Tibial nerve (tissue), 4 donors: ENCODE results near the gene RIPK4. TPM values are rescaled to one million over a fixed set of nuclear protein-coding genes. Genes with fewer than 3 reads are reported as not detected.

Experiments used
- DNase-seq, 2 donors: peaks; one replicate each; pipeline ENCODE4 v3.0.0-alpha.2; 2019; ENCODE audit warnings: low spot score in 2 of 2
- H3K27ac ChIP-seq, 4 donors: fragments of 200-600 bp; sonication (generic) in 3 of 4; one replicate each; pipeline ENCODE4 v1.5.1; 2017 to 2019; ENCODE audit warnings: mild to moderate bottlenecking in 1 of 4
- H3K27me3 ChIP-seq, 2 donors: fragments of 200-600 bp; sonication (generic) in 1 of 2; one replicate each; pipeline versions ENCODE4 v1.5.1 to v1.6.0; 2017 to 2019
- H3K36me3 ChIP-seq, 3 donors: fragments of 200-600 bp; sonication (generic); one replicate each; pipeline ENCODE4 v1.5.1; 2018 to 2019
- H3K4me1 ChIP-seq, 4 donors: fragments of 200-600 bp; sonication (generic) in 3 of 4; one replicate each; pipeline ENCODE4 v1.5.1; 2017 to 2019
- H3K4me3 ChIP-seq, 4 donors: fragments of 200-600 bp; sonication (generic) in 3 of 4; one replicate each; pipeline ENCODE4 v1.5.1; 2017 to 2019; ENCODE audit warnings: mild to moderate bottlenecking in 1 of 4, moderate library complexity in 1 of 4
- H3K9me3 ChIP-seq, 4 donors: fragments of 200-600 bp; sonication (generic) in 3 of 4; one replicate each; pipeline ENCODE4 v1.5.1; 2017 to 2019
- CTCF ChIP-seq, 5 experiments: fragments of 200-600 bp in 3 of 5; fragments of 450-650 bp in 2 of 5; sonication (generic) in 3 of 5; IDR thresholded peaks; one replicate each; pipeline ENCODE4 v1.5.1; 2016 to 2019; ENCODE audit warnings: antibody characterized with exemption in 5 of 5, mild to moderate bottlenecking in 3 of 5, moderate library complexity in 2 of 5
- EP300 ChIP-seq, 2 donors: sonication (generic); formaldehyde crosslinking; IDR thresholded peaks; one replicate each; pipeline ENCODE4 v1.6.1; 2017; ENCODE audit warnings: antibody characterized with exemption in 2 of 2, mild to moderate bottlenecking in 1 of 2
- POLR2A ChIP-seq, 2 donors: fragments of 450-650 bp; IDR thresholded peaks; one replicate each; pipeline ENCODE4 v1.6.1; 2017; ENCODE audit warnings: antibody characterized with exemption in 2 of 2, mild to moderate bottlenecking in 2 of 2, moderate library complexity in 2 of 2
- WGBS, 2 donors: methylation state at CpG; one replicate each; pipeline ENCODE4 v1.1.5; 2018; 5-methylcytosine and 5-hydroxymethylcytosine counted together
- total RNA-seq, 4 donors: library from RNA; depleted of rRNA; stranded (reverse); fragments of >200 nt; gene quantifications; one replicate each; pipeline ENCODE4 v1.1.0, GENCODE V29; 2016

RIPK4 gene
- total RNA-seq, 4 donors from 2014 or later, result 0.66 to 1.6 (median 1.2) TPM

- DNase-seq, result no peak
- 46 to 56% methylated on average over 18 to 21 of the region's 21 CpGs for WGBS, 2 donors
- Histone ChIP-seq H3K36me3 (no peaks in the 10 kb centered on the region), H3K27me3 (peaks cover 3 to 84% of the 10 kb centered on the region in 2 donors), H3K9me3 (no peaks in the 10 kb centered on the region), H3K4me3 (no peak overlapping the region), H3K4me1 (peaks cover 0 to 46% (median 20%) of the 10 kb centered on the region in 4 donors), H3K27ac (no peak overlapping the region)
- TF ChIP-seq CTCF (IDR thresholded peaks at IDR 0.05) (no peak), POLR2A (IDR thresholded peaks at IDR 0.05) (no peak), EP300 (IDR thresholded peaks at IDR 0.05) (no peak)
Measured at GRCh38 chr21:41763398-41763931, 3.4 kb downstream of the RIPK4 start.

- no peaks in the 10 kb centered on the region for H3K9me3 ChIP-seq
- 34 to 41% methylated on average over 16 of the region's 16 CpGs for WGBS, 2 donors
- H3K36me3 ChIP-seq, result no peaks in the 10 kb centered on the region
- H3K4me1 ChIP-seq, result peaks cover 0 to 39% (median 13%) of the 10 kb centered on the region in 4 donors
- no peak for DNase-seq
- H3K27ac ChIP-seq, result no peak overlapping the region
- TF ChIP-seq POLR2A (IDR thresholded peaks at IDR 0.05) (no peak), CTCF (IDR thresholded peaks at IDR 0.05) (no peak), EP300 (IDR thresholded peaks at IDR 0.05) (no peak)
- H3K4me3 ChIP-seq, result no peak overlapping the region
- peaks cover 3 to 77% of the 10 kb centered on the region in 2 donors for H3K27me3 ChIP-seq
Measured at GRCh38 chr21:41762753-41763152, 4.1 kb downstream of the RIPK4 start.

GRCh38 chr21:41761934-41762635 lies 4.8 kb downstream of the RIPK4 start:
- DNase-seq, result peak; percentile 26 to 28
- no peaks in the 10 kb centered on the region for H3K9me3 ChIP-seq
- peak overlapping the region in 1 of 4 donors; percentile 36 for H3K27ac ChIP-seq
- H3K4me1 ChIP-seq, result peaks cover 0 to 32% (median 8%) of the 10 kb centered on the region in 4 donors
- H3K27me3 ChIP-seq, result peaks cover 3 to 70% of the 10 kb centered on the region in 2 donors
- peak overlapping the region in 1 of 4 donors; percentile 27 for H3K4me3 ChIP-seq
- 30 to 36% methylated on average over 22 of the region's 22 CpGs for WGBS, 2 donors
- H3K36me3 ChIP-seq, result no peaks in the 10 kb centered on the region
- TF ChIP-seq POLR2A (IDR thresholded peaks at IDR 0.05), result no peak
- TF ChIP-seq EP300 (IDR thresholded peaks at IDR 0.05), result peak in 1 of 2 donors; percentile 44

GRCh38 chr21:41761211-41761933 lies 5.5 kb downstream of the RIPK4 start:
- Histone ChIP-seq H3K27ac (peak overlapping the region in 1 of 4 donors; percentile 36), H3K9me3 (no peaks in the 10 kb centered on the region), H3K4me3 (peak overlapping the region in 1 of 4 donors; percentile 27), H3K4me1 (peaks cover 0 to 25% (median 3%) of the 10 kb centered on the region in 4 donors), H3K27me3 (peaks cover 0 to 63% of the 10 kb centered on the region in 2 donors), H3K36me3 (no peaks in the 10 kb centered on the region)
- TF ChIP-seq POLR2A (IDR thresholded peaks at IDR 0.05), result no peak
- TF ChIP-seq EP300 (IDR thresholded peaks at IDR 0.05), result peak in 1 of 2 donors; percentile 25
- peak in 1 of 2 donors; percentile 23 for DNase-seq
- 14 to 25% methylated on average over 22 of the region's 22 CpGs for WGBS, 2 donors

GRCh38 chr21:41760411-41760810 lies 6.4 kb downstream of the RIPK4 start:
- H3K4me1 ChIP-seq, result peaks cover 0 to 20% (median 3%) of the 10 kb centered on the region in 4 donors
- peaks cover 0 to 54% of the 10 kb centered on the region in 2 donors for H3K27me3 ChIP-seq
- no peaks in the 10 kb centered on the region for H3K36me3 ChIP-seq
- 78 to 89% methylated on average over 9 of the region's 9 CpGs for WGBS, 2 donors
- no peak overlapping the region for H3K4me3 ChIP-seq
- no peaks in the 10 kb centered on the region for H3K9me3 ChIP-seq
- no peak for DNase-seq
- no peak overlapping the region for H3K27ac ChIP-seq
- TF ChIP-seq EP300 (IDR thresholded peaks at IDR 0.05), result no peak
- no peak for TF ChIP-seq CTCF (IDR thresholded peaks at IDR 0.05)
- no peak for TF ChIP-seq POLR2A (IDR thresholded peaks at IDR 0.05)
